HT1080 (cell line): ENCODE measurements around the gene HOXA5. TPM values are rescaled to one million over a fixed set of nuclear protein-coding genes. Genes with fewer than 3 reads are reported as not detected.

ENCODE experiments used
- DNase-seq: peaks from one replicate; pipeline ENCODE4 v3.0.0-alpha.2; 2015; ENCODE audit warnings: low read depth
- total RNA-seq: library from RNA; depleted of rRNA; stranded (reverse); fragments of >200 nt; shearing (Covaris generic); gene quantifications from 2 replicates; pipeline ENCODE4 v1.2.3, GENCODE V29; 2014

HOXA5 gene
- total RNA-seq, 1 experiment from 2014 or later = 1.9 TPM

DNA sequence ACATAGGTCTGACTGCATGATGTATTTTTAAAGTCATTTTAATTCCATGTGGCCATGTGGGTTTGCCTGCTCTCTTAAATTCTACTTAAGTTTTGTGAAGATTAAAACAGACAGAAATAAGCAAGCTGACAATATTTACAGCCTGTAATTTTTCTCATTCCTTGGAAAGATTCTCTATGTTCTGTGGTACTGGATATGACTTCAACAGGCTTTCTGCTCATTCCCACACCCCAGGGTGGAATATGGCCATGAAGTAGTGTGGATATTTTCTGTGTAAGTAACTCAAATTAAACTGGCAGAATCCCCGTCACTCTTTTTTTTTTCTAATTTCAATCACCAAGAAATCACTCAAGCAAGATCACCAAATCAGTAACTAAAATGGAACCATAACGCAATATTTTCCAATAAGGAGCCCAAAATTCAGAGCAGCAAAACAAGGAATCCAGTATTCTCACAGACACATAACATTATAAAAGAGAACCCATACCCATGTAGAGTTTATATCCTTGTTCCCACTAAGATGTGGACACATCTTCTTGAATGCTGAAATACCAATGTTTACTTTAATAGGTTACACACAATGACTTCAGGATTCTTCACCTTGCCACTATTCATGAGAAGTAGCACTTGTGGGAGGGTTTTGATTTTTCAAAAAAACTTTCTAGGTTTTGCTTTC lies 5.7 kb downstream of the HOXA5 start:
- DNase-seq = no peak

DNA sequence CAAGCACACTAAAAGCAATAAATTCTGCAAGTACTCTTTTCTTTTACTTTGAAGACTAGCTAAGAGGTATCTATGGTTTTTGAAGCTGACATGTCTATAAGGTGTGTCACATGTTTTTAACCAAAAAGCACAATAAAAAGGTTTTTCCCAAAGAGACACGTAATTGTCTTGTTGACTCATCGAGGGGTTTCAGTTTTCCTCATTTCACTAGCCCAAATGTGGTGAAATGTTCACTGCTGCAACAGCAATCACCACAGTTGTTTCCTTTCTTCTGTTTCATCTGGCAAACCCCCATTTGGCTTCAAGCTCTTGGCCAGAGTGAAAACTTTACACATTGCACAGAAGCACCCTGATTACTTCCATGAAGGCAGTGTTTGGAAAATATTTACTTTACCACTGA lies 9.1 kb downstream of the HOXA5 start:
- peak; percentile 93 for DNase-seq

DNA sequence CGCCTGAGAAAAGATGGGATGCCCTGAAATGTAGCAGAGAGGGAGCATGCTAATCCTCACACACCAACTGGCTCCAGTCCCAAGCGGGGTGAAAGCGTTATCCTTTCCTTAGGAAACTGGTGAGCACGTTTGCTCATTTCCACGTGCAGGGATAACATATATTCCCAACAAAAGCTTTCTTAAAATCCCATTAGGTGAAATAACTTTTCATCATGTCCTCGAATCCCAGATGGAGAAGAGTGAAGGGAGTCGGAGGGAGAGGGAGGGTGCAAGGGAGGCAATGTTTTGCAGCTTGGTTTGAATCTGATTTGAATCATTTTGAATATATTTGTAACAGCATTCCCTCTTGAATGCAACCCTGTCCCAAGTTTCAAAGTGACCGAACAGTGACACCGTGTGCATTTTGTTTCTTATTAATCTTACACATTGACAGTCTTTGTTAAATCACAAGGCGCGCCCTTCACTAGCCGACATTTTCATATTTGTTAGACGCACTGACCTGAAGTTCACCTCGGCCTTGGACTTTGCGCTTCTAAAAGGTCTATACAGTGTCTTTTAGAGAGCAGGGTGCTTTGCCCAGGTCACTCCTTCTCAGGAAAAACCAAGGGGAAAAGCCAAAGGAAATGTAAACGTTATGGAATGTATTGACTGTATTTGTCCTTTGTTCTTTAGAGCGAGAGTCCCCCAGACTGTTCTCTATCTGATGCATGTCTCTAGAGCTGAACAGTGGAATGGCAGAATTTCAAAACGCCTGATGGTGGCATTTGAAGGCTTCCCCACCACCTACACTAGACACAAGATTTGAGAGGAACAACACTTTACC lies 9.9 kb downstream of the HOXA5 start:
- no peak for DNase-seq

DNA sequence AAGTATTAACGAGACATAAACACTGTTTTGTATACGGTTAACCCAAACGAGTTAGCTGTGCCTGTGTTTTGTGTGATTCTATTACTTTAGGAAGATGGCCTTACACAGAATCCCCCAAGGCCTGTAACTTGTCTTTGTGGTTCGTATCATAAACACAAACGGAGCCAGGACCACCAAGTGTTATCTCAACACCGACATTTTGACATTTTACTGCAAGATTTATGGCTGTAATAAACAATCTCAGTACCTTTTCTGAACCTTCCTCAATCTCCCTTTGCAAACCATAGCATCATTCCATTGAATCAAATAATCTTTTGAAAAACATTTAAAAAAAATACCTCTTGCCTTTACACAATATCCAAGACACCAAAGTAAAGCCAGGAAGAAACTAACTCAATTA lies 10.5 kb downstream of the HOXA5 start:
- DNase-seq = no peak

DNA sequence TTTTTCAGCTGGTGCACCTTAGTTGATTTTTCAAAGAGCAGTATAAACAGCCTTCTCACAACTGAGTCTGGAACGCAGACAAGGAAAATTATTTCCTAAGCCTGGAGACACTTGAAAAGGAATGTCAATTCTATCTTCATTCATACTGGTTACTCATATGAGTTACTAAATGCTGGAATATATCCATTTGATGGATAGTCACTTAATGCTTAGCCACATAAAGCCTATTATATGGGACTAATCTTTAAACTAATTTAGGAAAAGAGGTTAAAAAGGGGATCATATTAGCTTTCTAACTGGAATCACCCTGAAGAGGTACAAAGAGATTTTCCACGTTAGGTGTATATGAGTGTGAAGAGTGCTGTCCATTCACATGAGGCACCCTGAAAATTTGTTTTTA lies 11.3 kb downstream of the HOXA5 start:
- DNase-seq = no peak

DNA sequence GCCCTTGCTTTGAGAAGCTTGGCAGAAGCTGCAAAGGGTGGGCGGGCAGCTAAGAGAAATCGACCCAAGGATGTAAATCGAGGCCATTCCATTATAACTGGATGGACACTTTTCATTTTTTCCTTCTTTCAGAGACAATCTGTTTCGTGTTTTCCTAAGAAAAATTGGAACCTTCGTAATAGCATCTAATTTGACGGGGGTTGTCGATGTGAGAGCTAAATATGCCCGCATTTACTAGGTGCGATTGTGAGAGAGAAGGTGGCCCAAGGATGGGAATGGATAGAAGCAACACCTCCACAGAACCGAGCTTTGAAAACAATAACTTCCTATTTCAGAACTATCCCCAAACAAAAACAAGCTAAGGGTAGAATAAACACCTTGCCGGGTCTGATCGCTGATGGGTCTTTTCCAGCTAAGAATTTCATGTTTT lies 12.1 kb downstream of the HOXA5 start:
- no peak for DNase-seq

DNA sequence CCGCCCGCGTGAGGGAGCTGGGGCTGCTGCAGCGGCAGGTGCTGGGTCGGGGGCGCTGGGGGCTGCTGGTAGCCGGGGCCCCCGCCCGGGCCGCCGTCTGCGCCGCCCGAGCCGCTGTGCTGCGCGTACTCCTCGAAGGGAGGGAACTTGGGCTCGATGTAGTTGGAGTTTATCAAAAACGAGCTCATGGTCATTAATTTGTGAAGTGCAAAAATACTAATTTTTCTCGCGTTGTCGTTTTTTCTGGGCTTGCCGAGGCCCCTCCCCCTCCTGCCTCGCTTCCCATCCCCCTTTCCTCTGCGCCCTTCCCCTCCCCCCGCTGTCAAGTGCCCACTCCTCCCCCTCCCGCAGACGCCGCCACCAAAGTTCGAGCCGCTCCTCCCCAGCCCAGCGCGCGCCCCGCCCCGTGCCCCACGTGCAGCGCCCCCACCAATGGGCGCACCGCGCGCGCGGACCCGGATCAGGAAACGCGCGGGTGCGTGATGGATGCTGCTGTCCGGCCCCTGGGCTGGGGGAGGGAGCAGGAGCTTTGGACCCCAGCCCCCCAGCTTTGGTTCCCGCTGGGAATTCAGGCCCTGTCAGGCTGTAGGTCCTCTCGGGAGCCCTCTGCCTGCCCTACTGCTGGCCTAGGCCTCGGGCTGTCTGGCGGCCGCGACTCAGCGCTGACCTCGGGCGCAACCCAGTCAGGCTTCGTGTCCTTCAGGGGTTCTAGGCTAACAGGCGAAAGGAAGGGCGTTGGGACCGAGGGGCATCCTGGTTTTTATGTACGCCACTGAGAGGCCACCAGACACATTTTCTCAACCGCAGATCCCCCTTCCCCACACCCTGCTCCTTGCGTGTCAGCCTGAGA lies 12.7 kb downstream of the HOXA5 start, which contains the start of gene HOXA4:
Gene HOXA4 (minus strand): TSS at position 218 of the 850 bp plus-strand sequence. CDS start 24 bp downstream, at position 194.
- DNase-seq = peak; percentile 84

DNA sequence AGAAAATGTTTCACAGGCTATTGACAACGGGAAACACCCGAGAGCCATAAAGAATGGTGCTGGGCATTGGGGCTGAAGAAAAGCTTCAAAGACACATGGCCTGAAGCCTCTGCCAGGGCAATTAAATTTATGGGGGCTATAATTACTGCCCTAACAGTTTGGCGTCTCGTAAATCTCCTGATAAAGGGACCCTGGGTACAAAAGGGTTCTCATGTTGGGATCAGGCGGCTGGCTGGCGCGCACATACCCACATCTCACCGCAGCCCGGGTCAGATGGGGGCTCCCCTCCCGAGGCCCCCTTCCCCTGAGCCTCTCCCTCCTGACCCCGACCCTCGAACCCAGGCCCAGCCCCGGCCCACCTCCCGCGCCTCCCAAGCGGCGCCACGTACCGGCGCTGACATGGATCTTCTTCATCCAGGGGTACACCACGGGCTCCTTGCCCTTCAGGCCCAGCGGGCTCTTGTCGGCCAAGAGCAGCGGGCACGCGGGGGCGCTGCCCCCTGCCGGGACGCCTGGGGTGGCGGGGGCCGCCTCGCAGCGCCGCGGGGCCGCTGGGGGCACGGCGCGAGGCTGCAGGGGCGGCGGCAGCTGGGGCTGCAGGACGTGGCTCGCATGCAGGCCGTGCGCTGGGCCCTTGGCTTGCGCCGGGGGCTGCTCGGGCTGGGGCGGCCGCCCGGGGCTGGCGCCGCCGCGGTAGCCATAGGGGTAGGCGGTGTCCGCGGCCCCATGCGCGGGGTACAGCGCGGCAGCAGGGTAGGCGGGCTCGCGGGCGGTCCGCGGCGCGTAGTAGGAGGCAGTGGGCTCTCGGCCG lies 13.5 kb downstream of the HOXA5 start:
- DNase-seq = no peak

DNA sequence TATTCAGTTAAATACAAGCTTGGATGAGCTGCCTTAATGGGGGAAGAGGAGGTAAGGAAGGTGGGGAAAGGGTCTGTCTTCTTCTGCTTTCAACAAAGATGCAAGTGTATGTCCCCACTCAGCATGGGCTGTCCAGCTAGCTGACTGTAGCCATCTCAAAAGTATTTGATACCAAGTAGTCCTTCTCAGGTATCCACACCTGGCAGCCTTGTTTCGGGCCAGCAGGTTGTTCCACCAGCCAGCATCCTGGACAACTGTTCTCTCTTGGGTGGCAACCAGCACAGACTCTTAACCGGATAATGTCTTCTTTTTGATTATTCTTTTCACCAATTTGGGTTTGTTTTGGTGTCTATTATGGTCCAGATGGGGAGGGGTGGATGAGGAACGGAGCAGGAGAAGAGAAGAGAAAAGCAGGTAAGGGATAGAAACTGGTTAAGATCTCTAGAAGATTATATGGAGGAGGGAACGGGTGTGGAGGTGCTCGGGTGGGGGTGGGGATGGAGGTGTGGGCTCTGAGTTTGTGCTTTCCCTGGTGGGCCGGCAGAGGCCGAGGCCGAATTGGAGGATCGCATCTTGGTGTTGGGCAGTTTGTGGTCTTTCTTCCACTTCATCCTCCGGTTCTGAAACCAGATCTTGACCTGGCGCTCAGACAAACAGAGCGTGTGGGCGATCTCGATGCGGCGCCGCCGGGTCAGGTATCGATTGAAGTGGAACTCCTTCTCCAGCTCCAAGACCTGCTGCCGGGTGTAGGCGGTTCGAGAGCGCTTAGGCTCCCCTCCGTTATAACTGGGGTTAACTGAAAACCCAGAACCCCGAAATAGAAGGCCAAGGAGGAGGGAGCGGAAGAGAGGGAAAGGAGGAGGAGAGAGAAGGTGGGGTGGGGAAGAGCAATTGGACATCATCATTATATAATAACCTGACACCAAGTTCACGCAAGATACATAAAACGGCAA lies 14.4 kb downstream of the HOXA5 start:
- DNase-seq = no peak

DNA sequence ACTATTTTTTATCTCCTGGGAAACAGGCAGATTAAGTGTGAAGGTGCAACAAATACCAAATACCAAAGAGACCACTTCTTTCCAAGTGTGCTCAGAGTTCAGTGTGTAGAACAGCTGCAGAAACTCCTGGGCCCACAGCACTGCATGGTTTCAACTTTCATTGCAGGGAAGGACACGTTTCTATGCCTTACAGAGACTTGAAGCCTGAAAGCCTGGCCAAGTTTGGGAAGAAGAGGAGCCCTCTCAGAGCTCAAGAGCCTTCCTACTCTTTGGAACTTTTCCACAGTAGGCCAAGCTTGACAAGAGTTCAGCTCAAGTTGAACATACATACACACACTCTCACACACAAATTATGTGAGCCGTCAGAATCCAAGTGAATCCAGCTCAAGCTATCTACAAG lies 15.4 kb downstream of the HOXA5 start:
- no peak for DNase-seq

DNA sequence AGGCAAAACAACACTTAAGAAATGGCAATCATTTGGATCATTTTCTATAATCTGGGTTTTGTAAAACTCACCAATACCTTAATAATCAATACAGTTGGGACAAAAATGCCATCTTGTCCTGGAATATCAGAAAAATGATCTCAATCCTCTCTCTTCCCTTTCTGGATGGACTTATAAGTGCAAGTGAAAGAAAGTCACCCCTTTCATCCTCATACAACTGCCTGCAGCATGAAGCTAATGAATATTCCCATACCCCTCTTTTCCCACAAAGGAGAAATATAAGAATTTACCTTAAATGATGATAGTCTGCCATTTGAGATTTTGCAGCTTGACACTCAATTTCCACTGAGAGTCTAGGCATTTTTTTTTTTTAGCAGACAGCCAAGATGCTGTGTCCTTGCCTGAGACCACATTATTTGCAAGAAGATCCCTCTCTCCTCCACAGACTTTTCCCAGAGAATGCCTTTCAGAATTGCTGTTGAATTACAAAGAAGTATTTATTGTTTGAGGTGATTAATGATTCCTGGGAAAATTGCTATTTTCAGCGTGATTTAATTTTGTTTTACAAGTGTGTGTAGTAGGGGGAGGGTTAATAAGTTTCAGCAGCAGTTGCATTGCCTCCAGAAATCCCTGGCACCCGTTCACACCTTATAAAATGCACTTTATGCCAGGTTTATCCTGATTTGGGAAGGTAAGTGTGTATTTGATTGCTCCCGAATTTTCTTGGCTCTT lies 16.7 kb downstream of the HOXA5 start:
- DNase-seq = no peak

DNA sequence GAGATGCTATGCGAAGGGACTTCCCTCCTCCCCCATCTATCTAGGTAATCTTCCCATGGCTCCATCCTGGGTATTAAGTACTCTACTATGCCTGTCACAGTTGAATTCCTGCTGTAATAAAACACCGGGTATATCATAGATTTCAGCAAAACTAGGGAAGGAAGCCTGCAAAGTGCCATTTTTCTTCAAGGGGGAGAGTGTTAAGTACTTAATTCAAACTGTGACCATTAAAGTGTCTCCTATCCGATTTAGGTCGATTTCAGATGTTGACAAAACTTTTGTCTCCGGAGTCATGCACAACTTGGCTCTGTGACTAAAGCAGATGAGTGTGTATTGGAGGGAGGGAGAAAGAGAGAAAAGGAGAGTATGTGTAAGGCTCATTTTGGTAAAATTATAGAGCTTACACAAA lies 17.5 kb downstream of the HOXA5 start:
- DNase-seq = no peak

DNA sequence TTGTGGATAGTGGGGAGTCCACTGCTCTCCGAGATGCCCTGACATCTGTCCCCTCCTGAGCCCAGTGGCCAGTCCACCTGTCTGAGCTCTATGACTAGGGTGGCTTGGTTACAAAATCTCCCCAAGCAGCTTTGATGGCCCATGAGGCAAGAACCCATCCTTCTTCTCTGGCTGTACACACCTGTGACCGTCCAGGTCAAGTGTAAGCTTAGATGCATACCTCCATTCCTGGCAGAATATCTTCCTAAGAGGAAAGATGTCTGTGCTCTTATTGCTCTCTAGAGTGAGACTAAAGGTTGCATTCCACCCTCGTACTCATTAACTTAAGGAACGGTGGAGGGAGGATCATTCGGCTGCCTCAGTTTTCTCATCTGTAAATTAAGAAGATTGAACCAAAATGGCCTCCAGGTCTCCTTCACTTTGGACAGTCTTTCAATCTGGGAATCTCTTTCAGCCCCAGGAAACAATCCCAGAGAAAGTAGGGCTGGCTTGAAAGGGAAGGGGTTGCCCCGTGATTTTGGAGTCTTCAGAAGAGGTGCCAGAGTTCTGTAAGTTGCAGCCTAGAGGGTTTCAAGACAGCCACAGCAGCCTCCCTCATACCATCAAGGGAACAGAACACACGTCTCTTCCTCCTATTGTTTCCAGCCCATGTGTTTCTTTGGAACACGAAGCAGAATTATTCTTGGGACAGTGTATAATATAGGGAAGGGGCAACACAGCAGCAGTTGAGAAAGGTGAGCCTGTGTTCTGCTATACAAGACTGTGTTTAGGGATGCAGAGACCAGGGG lies 18.4 kb downstream of the HOXA5 start:
- DNase-seq = no peak

DNA sequence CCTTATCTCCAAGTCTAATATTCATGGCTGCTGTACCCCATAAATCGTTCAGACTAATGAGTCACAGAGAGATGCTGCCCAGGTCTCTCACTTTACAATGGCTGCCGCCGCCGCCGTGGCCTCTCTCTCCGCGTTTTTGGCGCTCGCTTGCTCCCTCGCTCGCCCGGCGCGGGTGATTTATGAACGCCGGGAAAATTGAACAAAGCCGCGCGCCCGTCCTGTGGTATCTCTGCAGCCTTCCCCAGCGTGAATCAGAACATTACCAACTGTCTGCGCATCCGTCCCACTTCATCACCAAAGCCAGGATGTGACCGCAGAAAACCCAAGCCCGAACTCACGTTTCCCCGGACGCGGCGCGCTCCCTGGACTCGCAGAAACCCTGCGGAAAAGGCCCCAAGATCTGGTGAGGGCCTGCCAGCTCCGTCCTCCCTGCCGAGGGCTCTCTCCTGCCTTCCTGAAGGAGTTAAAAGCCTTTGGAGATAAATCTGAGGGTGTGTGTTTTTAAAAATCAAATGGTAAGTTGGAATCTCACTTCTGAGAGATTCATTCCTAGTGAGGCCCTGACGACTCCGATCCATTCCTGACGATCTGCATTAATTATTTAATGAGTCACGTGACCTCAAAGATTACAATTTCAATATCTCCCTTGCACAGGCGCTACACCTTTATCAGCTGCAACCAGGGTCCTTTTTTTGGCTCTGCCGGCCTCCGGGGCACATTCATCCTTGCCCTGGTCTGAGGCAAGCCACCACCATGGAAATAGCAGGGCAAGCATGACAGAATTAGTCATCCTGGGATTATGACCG lies 19.2 kb downstream of the HOXA5 start:
- DNase-seq = no peak

DNA sequence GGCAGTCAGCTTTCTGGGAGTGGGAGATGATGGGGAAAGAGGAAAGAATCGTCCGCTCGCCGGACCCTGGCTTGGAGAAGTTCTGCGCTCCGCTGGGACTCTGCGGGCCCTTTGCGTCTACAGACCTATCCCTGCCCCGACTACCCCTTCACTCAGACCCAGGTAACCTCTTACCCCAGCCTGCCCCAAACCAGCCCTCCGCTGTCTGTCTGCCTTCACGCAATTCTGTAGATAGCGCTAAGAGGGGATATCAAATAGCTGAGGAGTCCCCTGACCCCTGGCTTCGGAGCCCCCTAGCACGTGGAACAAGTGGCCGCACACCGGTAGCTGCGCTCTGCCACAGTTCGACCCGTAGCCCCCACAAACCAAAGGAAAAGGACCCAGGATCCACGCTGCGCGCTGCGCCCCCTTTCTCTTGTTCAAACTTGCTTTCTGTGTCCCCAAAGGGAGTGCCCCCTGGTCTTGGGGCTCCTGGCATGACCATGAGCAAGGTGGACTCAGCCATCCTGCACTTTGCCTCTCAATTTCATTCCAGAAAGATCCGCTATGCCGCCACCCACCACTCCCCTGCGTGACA lies 19.9 kb downstream of the HOXA5 start:
- DNase-seq = no peak

DNA sequence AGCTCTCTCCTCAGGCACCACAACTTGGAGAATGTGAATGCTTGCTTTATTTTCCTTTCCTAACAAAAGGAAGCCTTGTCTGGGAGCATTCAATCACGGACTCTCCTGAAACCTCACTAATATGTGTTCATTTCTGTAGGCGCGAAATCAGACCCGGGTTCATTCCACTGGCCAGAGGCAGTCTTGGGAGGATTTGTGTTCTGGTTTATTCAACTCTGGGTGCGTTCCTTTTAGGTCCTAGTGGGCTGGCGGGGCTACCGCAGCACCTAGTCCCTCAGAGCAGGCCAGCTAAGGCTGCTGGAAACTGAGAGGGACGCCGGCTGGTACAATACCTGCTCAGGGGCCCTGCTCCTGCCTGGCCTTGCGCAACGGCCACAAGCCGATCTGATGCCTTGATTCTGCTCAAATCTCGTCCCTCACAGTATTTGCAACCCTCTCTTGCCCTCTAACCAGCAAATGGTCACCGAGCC lies 20.4 kb downstream of the HOXA5 start:
- DNase-seq = no peak
